Right atrium auricular region (tissue), 2 donors: ENCODE measurements around the gene RAG2. TPM values are rescaled to one million over a fixed set of nuclear protein-coding genes. Genes with fewer than 3 reads are reported as not detected.
"Not testable (repeated sequence)": the region's sequence is repeated elsewhere in the genome, so short reads cannot be mapped to it uniquely, and the experiment has no call there.

Experiments
- DNase-seq: peaks from one replicate; pipeline ENCODE4 v3.0.0-alpha.2; 2019; ENCODE audit warnings: low spot score
- H3K27ac ChIP-seq, 2 donors: fragments of 200-600 bp; sonication (generic); 1 replicate in 1 of 2; 2 replicates in 1 of 2; pipeline ENCODE4 v1.5.1; 2016 to 2019
- H3K27me3 ChIP-seq, 2 donors: fragments of 200-600 bp; sonication (generic); one replicate each; pipeline versions ENCODE4 v1.5.1 to v1.6.0; 2017 to 2019
- H3K36me3 ChIP-seq: fragments of 200-600 bp; sonication (generic); one replicate; pipeline ENCODE4 v1.5.1; 2016
- H3K4me1 ChIP-seq, 2 donors: fragments of 200-600 bp; sonication (generic); one replicate each; pipeline versions ENCODE4 v1.5.1 to v1.6.0; 2017 to 2019
- H3K4me3 ChIP-seq, 2 donors: fragments of 200-600 bp; sonication (generic); 1 replicate in 1 of 2; 2 replicates in 1 of 2; pipeline ENCODE4 v1.5.1; 2017 to 2019; ENCODE audit warnings: mild to moderate bottlenecking in 1 of 2, moderate library complexity in 1 of 2
- H3K9me3 ChIP-seq, 2 donors: fragments of 200-600 bp; sonication (generic); one replicate each; pipeline ENCODE4 v1.5.1; 2019
- total RNA-seq, 2 donors: library from RNA; depleted of rRNA; stranded (reverse); fragments of >200 nt; gene quantifications; one replicate each; pipeline ENCODE4 v1.1.0, GENCODE V29; 2016
- TF ChIP-seq, protein P1 (sequence below), 2 donors: fragments of 200-600 bp; sonication (generic); IDR thresholded peaks; one replicate each; pipeline ENCODE4 v1.5.1; 2019; ENCODE audit warnings: antibody characterized with exemption in 2 of 2

RAG2 gene
- total RNA-seq, 2 donors from 2014 or later = not detected

DNA sequence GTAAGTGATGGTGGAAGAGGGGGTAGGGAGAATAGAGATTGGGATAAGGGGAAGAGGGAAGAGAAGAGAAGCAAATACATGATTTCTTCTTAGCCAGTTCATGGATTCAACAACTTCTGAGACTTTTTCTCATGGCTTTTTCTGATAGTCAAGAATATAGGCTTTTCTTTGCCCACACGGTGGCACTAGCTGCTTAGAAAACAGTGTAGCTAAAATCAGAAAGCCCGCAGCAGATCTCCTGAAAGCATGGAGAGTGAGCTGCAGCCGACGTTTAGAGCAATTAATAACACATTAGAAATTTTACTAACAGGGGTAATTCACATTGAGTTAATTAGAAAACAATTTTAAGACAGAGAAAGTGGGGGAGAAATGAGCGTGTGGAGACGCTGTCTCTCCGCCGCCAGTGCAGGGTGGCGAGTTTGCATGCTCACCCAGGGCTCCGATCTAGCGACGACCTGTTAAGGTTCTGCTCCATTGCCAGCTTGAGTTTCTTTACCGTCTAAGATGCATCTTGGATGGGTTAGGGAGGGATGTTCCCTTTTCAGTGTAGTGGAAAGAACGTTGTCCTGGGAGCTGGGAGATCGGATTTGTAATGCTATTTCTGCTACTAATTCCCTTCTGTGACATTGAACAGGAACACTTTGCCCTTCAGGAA lies 33.5 kb downstream of the RAG2 start:
- Histone ChIP-seq H3K4me3 (peak overlapping the region; percentile 18 to 37), H3K27me3 (no peaks in the 10 kb centered on the region), H3K9me3 (peaks cover 0 to 4% of the 10 kb centered on the region in 2 donors), H3K36me3 (no peaks in the 10 kb centered on the region), H3K27ac (no peak overlapping the region), H3K4me1 (no peaks in the 10 kb centered on the region)
- TF ChIP-seq, protein P1, sequence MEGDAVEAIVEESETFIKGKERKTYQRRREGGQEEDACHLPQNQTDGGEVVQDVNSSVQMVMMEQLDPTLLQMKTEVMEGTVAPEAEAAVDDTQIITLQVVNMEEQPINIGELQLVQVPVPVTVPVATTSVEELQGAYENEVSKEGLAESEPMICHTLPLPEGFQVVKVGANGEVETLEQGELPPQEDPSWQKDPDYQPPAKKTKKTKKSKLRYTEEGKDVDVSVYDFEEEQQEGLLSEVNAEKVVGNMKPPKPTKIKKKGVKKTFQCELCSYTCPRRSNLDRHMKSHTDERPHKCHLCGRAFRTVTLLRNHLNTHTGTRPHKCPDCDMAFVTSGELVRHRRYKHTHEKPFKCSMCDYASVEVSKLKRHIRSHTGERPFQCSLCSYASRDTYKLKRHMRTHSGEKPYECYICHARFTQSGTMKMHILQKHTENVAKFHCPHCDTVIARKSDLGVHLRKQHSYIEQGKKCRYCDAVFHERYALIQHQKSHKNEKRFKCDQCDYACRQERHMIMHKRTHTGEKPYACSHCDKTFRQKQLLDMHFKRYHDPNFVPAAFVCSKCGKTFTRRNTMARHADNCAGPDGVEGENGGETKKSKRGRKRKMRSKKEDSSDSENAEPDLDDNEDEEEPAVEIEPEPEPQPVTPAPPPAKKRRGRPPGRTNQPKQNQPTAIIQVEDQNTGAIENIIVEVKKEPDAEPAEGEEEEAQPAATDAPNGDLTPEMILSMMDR (IDR thresholded peaks at IDR 0.05) = peak in 1 of 2 donors; percentile 78
- no peak for DNase-seq

DNA sequence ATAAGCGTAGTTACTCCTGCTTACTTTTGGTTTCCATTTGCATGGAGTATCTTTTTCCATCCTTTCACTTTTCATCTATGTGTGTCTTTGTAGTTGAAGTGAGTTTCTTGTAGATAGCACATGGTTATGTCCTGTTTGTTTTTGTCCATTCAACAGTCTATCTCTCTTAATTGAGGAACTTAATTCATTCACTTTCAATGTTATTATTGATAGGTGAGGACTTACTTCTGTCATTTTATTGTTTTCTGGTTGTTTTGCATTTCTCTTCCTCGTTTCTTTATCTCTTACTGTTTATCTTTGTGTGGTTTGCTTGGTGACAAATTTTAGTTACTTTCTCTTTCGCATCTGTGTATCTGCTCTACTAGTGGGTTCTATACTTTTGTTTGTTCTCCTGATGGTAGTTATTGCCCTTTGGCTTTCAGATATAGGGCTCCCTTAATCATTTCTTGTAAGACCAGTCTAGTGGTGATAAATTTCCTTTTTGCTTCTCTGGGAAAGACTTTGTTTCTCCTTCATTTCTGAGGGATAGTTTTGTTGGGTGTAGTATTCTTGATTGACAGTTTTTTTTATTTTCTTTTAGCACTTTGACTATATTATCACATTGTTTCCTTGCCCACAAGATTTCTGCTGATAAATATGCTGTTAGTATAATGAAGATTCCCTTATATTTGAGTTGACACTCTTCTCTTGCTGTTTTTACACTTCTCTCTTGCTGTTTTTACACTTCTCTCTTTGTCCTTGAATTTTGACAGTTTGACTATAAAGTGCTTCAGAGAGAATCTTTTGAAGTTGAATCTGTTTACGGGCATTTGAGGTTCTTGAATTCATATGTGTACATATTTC lies 39.2 kb downstream of the RAG2 start:
- Histone ChIP-seq H3K36me3 (no peaks in the 10 kb centered on the region), H3K4me1 (no peaks in the 10 kb centered on the region), H3K27ac (no peak overlapping the region), H3K9me3 (peaks cover 0 to 17% of the 10 kb centered on the region in 2 donors), H3K27me3 (no peaks in the 10 kb centered on the region), H3K4me3 (no peak overlapping the region)
- TF ChIP-seq, protein P1 (IDR thresholded peaks at IDR 0.05) = no peak
- DNase-seq = no peak

GRCh38 chr11:36557991-36558390 lies 40.0 kb downstream of the RAG2 start:
- Histone ChIP-seq H3K27ac (no peak overlapping the region), H3K4me1 (no peaks in the 10 kb centered on the region), H3K9me3 (peaks cover 0 to 17% of the 10 kb centered on the region in 2 donors), H3K27me3 (no peaks in the 10 kb centered on the region), H3K36me3 (no peaks in the 10 kb centered on the region), H3K4me3 (no peak overlapping the region)
- TF ChIP-seq, protein P1 (IDR thresholded peaks at IDR 0.05) = no peak
- no peak for DNase-seq

DNA sequence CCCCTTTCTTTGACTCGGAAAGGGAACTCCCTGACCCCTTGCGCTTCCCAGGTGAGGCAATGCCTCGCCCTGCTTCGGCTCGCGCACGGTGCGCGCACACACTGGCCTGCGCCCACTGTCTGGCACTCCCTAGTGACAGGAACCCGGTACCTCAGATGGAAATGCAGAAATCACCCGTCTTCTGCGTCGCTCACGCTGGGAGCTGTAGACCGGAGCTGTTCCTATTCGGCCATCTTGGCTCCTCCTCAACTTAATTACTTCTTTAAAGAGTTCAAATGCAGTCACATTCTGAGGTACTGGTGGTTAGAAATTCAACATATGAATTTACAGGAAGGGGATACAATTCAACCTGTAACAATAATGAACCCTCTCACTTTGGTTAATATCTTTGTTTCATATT lies 40.6 kb downstream of the RAG2 start:
- H3K27ac ChIP-seq, H3K4me3 ChIP-seq, H3K4me1 ChIP-seq, DNase-seq, H3K27me3 ChIP-seq, H3K36me3 ChIP-seq: not testable (repeated sequence)
- peaks cover 0 to 17% of the 10 kb centered on the region in 2 donors for H3K9me3 ChIP-seq

- H3K4me1 ChIP-seq = no peaks in the 10 kb centered on the region
- H3K36me3 ChIP-seq = no peaks in the 10 kb centered on the region
- no peak overlapping the region for H3K27ac ChIP-seq
- TF ChIP-seq, protein P1 (IDR thresholded peaks at IDR 0.05) = no peak
- no peak for DNase-seq
- H3K27me3 ChIP-seq = no peaks in the 10 kb centered on the region
- H3K9me3 ChIP-seq = no peaks in the 10 kb centered on the region
- no peak overlapping the region for H3K4me3 ChIP-seq
Measured at GRCh38 chr11:36550385-36551115, 47.5 kb downstream of the RAG2 start.

Other genes starting within 250 kb of the RAG2 start
- 10 to 100 TPM in 1 of 2 donors, 1 to 10 TPM in 1; 10.0 to 10.7 TPM for gene TRAF6, start 88.0 kb downstream of the RAG2 start, total RNA-seq
- 1 to 10 TPM in 1 of 2 donors, under 1 TPM in 1; 0.41 to 1.5 TPM for gene RAG1, start 30.2 kb downstream of the RAG2 start, total RNA-seq
- gene IFTAP, start 3.7 kb downstream of the RAG2 start, total RNA-seq = 10 to 100 TPM; 37.7 to 47.9 TPM